ENCODE data around the gene CHPF.

DNA sequence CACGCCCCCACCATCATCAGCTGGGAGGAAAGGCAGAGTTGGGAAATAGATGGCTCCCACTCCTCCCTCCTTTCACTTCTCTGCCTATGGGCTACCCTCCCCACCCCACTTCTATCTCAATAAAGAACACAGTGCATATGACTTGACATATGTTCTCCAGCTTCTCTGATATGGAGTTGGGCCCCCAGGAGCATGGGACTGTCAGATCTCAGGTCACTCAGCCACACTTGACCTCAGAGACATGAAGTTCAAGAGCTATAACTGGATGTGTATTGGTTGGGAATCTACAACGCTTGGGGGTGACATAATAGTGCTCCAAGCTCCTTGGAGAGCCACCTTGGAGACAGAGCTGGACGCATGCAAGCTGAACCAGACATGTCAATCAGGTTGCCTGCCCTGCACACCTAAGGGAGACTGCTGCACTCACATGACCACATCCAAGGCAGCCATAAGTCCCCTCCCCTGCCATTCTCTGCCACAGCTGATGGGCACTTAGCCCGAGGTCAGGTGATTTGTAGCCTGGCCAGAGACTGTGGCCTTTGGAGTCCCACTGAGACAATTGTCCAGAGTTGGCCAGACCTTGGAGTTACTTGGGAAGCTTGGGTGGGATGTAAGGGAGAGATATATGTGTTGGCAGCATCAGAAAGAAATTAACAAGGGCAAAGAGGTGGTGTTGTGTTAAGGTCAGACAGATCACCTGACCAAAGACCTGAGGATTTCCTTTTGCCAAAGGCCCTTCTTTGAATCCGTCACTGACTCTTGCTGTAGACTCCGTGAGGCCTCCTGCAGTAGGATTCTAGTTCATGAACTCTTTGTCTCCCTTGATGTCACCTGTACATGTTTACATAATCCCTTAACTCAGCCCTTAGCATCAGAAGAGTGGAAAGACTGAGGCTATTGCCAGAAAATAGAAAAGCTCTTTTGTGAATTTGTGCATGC lies 32.2 kb upstream of the CHPF start:
- TF ChIP-seq, protein P1, sequence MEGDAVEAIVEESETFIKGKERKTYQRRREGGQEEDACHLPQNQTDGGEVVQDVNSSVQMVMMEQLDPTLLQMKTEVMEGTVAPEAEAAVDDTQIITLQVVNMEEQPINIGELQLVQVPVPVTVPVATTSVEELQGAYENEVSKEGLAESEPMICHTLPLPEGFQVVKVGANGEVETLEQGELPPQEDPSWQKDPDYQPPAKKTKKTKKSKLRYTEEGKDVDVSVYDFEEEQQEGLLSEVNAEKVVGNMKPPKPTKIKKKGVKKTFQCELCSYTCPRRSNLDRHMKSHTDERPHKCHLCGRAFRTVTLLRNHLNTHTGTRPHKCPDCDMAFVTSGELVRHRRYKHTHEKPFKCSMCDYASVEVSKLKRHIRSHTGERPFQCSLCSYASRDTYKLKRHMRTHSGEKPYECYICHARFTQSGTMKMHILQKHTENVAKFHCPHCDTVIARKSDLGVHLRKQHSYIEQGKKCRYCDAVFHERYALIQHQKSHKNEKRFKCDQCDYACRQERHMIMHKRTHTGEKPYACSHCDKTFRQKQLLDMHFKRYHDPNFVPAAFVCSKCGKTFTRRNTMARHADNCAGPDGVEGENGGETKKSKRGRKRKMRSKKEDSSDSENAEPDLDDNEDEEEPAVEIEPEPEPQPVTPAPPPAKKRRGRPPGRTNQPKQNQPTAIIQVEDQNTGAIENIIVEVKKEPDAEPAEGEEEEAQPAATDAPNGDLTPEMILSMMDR (tag by site-specific recombination; IDR thresholded peaks at IDR 0.05): no peak
- TF ChIP-seq ZNF521 (tag by site-specific recombination; IDR thresholded peaks at IDR 0.05): no peak

Measured in HEK293 (cell line).